ENCODE measurements around the gene ERRFI1. TPM values are rescaled to one million over a fixed set of nuclear protein-coding genes. Genes with fewer than 3 reads are reported as not detected.

ERRFI1 gene
- total RNA-seq, 1 donor from 2014 or later = 61.5 TPM

- no peak for TF ChIP-seq CTCF (IDR thresholded peaks at IDR 0.05; ENCODE audit: insufficient read depth, low read length, poor library complexity, severe bottlenecking)
- Histone ChIP-seq H3K36me3 (ENCODE audit: control insufficient read depth, insufficient read depth, low read length) (no peaks in the 10 kb centered on the region), H3K4me3 (ENCODE audit: low read depth, low read length) (no peak overlapping the region), H3K27me3 (ENCODE audit: control insufficient read depth, insufficient read depth, low read length) (no peaks in the 10 kb centered on the region)
- no peak for DNase-seq (ENCODE audit: low read depth)
Observed at GRCh38 chr1:8047686-8048445, 21.8 kb upstream of the ERRFI1 start.

DNA sequence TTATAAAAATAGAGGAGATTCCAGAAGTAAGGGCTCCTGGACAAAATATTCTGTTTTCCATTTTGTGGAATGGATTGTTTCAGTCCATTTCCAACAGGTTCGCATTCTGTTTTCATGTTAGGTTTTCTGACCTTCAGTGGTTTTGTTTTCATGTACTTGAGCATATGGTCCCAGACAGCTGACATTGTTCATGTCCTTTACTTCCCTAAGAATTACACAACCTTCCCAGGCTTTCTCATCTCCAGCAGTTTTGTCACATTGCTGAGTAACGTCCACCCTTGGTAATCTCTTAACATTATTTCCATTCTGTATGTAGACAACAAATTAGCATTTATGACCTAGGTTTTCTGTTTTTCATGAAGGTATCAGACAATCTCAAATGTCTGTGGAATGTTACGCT is 21.0 kb upstream of the ERRFI1 start:
- DNase-seq (ENCODE audit: low read depth) = no peak
- H3K36me3 ChIP-seq (ENCODE audit: control insufficient read depth, insufficient read depth, low read length) = no peaks in the 10 kb centered on the region
- H3K27me3 ChIP-seq (ENCODE audit: control insufficient read depth, insufficient read depth, low read length) = no peaks in the 10 kb centered on the region
- TF ChIP-seq CTCF (IDR thresholded peaks at IDR 0.05; ENCODE audit: insufficient read depth, low read length, poor library complexity, severe bottlenecking) = no peak
- no peak overlapping the region for H3K4me3 ChIP-seq (ENCODE audit: low read depth, low read length)

DNA sequence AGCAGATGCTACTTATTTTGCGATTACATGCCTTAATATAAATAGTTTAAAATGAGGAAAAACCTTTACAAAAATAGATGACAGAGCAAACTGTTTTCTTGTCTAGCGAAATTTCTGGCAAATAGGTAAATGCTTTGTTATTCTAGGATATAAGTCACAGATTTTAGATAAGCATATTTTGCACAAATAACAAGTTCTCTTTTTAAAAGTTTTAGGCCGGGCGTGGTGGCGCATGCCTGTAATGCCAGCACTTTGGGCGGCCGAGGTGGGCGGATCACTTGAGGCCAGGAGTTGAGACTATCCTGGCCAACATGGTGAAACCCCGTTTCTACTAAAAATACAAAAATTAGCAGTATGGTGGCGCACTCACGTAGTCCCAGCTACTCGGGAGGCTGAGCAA is 20.3 kb upstream of the ERRFI1 start:
- no peaks in the 10 kb centered on the region for H3K36me3 ChIP-seq (ENCODE audit: control insufficient read depth, insufficient read depth, low read length)
- no peaks in the 10 kb centered on the region for H3K27me3 ChIP-seq (ENCODE audit: control insufficient read depth, insufficient read depth, low read length)
- DNase-seq (ENCODE audit: low read depth) = no peak
- no peak for TF ChIP-seq CTCF (IDR thresholded peaks at IDR 0.05; ENCODE audit: insufficient read depth, low read length, poor library complexity, severe bottlenecking)
- H3K4me3 ChIP-seq (ENCODE audit: low read depth, low read length) = no peak overlapping the region

GRCh38 chr1:8043621-8044020 is 17.5 kb upstream of the ERRFI1 start:
- H3K4me3 ChIP-seq (ENCODE audit: low read depth, low read length) = no peak overlapping the region
- no peaks in the 10 kb centered on the region for H3K36me3 ChIP-seq (ENCODE audit: control insufficient read depth, insufficient read depth, low read length)
- H3K27me3 ChIP-seq (ENCODE audit: control insufficient read depth, insufficient read depth, low read length) = no peaks in the 10 kb centered on the region
- TF ChIP-seq CTCF (IDR thresholded peaks at IDR 0.05; ENCODE audit: insufficient read depth, low read length, poor library complexity, severe bottlenecking) = no peak
- DNase-seq (ENCODE audit: low read depth) = no peak

DNA sequence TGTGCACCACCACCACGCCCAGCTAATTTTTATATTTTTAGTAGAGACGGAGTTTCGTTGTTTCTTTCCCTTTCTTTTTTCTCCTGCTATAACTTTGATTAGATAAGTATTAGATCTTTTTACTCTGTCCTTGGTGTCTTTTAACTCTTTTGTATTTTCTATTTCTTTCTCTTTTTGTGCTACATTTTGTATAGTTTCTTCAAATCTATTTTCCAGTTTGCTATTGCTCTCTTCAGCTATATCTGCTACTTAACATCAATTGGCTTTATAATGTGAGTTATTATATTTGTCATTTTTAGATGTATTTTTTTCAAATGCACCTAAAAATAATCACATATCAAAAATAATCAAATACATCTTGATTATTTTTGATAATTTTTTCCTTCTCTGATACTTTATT is 16.0 kb upstream of the ERRFI1 start:
- Histone ChIP-seq H3K27me3 (ENCODE audit: control insufficient read depth, insufficient read depth, low read length) (no peaks in the 10 kb centered on the region), H3K36me3 (ENCODE audit: control insufficient read depth, insufficient read depth, low read length) (no peaks in the 10 kb centered on the region), H3K4me3 (ENCODE audit: low read depth, low read length) (no peak overlapping the region)
- no peak for DNase-seq (ENCODE audit: low read depth)
- TF ChIP-seq CTCF (IDR thresholded peaks at IDR 0.05; ENCODE audit: insufficient read depth, low read length, poor library complexity, severe bottlenecking) = no peak

- DNase-seq (ENCODE audit: low read depth) = peak; percentile 95
- H3K4me3 ChIP-seq (ENCODE audit: low read depth, low read length) = no peak overlapping the region
- TF ChIP-seq CTCF (IDR thresholded peaks at IDR 0.05; ENCODE audit: insufficient read depth, low read length, poor library complexity, severe bottlenecking) = no peak
- no peaks in the 10 kb centered on the region for H3K36me3 ChIP-seq (ENCODE audit: control insufficient read depth, insufficient read depth, low read length)
- H3K27me3 ChIP-seq (ENCODE audit: control insufficient read depth, insufficient read depth, low read length) = no peaks in the 10 kb centered on the region
Observed at GRCh38 chr1:8040586-8040985, 14.5 kb upstream of the ERRFI1 start.

All from kidney epithelial cell (primary cell).